GM18868 (cell line): ENCODE measurements around the gene CAMSAP2.
A peak's percentile ranks its signal among the peaks of the same experiment; 100 is the strongest.

ENCODE experiments used
- ATAC-seq: cut with Tn5 transposase; IDR thresholded peaks from one replicate; pipeline ENCODE4 v1.9.1; 2021; ENCODE audit warnings: mild to moderate bottlenecking, moderate library complexity; ENCODE audit not compliant: unreplicated experiment

Gene CAMSAP2

DNA sequence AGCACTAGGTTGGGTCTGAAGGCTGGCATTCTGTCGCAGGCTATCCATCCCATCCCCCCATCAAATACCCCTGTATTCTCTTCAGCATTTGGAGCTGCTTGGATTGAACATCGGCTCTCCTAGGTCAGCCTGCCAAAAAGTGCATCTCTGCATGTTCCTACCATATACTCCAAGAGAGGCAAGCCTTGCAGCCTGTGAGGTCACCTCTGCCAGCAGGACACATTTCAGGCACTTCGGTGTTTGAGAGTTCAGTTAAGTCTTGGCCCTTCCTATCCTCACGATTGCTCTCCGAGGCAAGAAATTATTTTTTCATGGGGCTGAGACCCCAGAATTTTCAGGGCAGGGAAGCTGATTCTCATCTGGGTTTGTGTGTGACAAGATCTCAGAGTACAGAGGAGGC is 136.7 kb downstream of the CAMSAP2 start:
- no peak for ATAC-seq

GRCh38 chr1:200877010-200877409 is 138.3 kb downstream of the CAMSAP2 start:
- no peak for ATAC-seq

DNA sequence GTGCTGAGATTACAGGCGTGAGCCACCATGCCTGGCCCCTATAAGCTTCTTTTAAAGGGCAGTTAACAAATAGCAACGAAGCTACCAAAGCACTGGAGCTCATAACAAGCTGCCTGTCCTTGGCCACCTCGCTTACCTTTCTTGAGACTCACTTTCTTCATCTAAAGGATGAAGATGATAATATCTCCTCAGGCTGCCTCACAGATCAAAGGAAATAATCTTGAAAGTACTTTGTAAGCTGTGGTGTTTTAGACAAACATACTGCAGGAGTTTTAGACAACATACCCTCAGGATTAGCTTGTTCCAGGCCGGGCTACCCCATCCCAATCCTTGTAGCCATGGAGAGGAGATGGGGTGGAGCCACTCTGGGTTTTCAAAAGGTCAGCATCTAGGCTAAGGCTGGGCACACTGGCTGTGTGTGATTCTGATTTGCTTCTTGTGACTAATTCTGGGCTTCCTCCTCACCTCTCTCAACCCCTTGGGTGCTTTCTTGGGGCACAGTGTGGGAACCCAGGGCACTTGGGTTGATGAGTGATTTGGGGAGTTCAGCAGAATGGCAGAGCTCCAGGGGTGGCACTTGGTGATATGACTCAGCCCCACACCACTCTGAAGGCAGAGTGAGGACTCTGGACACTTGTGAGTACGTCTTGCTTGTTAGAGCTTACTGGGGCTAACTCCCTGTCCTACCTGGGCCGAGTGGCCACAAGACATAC is 139.3 kb downstream of the CAMSAP2 start:
- ATAC-seq: peak; percentile 92

- peak; percentile 62 for ATAC-seq
These were observed 141.5 kb downstream of the CAMSAP2 start for GRCh38 chr1:200880212-200880611.

- ATAC-seq: no peak
These were observed 144.4 kb downstream of the CAMSAP2 start for GRCh38 chr1:200883118-200883517.

- no peak for ATAC-seq
These were observed 147.1 kb downstream of the CAMSAP2 start for GRCh38 chr1:200885623-200886402.

GRCh38 chr1:200886594-200886993 is 147.9 kb downstream of the CAMSAP2 start:
- ATAC-seq: no peak

DNA sequence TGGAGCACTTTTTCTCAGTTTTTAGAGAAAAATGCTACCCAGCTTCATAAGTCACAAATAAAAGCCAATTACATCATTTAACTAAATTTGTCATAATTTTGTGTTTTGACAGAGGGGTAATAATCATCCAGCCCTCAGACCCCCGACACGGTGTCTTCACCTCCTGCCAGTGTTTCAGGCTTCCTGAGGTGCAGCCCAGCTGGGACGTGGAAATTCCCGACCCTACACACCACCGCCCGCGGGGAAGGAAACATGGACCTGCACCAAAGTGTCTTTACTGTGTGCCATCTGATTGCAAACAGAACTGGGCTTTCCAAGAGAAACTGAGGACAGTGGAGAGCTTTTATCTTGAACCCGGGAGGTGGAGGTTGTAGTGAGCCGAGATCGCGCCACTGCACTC is 148.3 kb downstream of the CAMSAP2 start:
- no peak for ATAC-seq

DNA sequence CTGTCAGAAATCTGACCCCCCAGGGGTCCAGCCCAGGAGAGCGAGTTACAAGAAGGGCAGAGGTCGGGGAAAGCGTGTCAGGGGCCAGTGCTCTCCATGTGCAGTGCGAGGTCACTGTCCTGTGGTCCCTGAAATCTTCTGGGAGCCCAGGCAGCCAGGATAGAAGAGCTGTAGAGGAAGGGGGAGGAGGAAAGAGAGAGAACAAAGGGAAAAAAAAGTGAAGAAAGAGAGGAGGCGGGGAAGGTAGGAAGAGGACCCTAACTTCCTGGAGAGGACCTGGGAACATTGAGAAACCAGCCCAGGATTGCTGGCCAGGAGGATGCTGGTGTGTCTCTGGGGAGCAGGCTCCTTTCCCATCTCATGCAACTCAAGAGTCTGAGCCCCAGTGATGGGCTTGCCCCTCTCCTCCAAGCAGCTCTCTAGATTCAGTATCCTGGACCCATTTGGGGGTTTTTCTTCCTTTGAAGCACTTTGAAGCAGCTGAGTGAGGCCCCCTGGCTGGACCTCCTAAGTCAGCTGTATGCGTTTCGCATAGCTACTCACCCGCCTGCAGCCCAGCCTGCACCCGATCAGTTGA is 149.2 kb downstream of the CAMSAP2 start:
- ATAC-seq: no peak

DNA sequence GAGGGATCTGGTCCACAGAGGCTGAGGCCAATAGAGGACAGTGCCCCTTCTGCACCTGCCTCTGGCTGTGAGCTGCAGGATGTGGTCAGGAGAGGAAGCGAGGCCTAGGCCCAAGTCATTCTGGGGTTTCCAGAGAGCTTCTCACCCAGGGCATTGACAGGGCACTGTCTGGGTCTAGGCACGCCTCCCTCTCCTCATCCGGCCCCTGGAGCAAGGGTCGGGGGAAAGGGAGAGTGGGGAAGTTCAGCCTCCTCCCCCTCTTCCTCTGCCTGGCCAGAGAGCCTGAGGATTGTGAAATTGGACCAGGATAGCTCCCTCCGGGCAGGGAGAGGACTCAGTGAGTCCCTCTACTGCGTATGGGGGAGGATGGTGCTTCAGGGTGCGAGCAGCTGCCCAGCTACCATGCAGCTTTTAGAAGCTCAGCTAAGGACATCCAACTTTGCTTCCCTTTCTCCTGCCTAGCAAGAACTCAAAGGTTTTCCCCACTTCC is 149.7 kb downstream of the CAMSAP2 start:
- peak; percentile 90 for ATAC-seq

DNA sequence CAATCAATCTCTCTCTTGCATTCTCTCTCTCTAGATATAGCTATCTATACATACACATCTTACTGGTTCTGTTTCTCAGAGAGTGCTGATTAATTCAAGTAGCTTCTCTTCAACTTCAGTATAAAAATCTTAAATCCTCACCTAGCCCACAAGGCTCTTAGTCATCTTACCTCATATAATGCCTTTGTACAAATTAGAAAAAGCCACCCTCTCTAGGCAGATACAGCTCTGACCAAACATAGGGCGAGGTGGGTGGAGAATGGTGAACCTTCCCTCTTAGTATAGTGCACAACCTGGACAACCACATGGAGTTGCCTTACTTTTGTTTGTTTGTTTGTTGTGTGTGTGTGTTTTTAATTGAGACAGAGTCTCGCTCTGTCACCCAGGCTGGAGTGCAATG is 150.9 kb downstream of the CAMSAP2 start:
- no peak for ATAC-seq

DNA sequence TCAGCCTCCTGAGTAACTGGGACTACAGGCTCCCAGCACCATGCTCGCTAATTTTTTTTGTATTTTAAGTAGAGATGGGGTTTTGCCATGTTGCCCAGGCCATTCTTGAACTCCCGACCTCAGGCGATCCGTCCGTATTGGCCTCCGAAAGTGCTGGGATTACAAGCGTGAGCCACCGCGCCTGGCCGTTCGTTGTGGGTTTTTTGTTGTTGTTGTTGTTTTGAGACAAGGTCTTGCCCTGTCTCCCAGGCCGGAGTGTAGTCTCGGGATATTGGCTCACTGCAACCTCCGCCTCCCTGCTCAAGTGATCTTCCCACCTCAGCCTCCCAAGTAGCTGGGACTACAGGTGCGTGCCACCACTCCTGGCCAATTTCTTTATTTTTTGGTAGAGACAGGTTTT is 151.3 kb downstream of the CAMSAP2 start:
- no peak for ATAC-seq

DNA sequence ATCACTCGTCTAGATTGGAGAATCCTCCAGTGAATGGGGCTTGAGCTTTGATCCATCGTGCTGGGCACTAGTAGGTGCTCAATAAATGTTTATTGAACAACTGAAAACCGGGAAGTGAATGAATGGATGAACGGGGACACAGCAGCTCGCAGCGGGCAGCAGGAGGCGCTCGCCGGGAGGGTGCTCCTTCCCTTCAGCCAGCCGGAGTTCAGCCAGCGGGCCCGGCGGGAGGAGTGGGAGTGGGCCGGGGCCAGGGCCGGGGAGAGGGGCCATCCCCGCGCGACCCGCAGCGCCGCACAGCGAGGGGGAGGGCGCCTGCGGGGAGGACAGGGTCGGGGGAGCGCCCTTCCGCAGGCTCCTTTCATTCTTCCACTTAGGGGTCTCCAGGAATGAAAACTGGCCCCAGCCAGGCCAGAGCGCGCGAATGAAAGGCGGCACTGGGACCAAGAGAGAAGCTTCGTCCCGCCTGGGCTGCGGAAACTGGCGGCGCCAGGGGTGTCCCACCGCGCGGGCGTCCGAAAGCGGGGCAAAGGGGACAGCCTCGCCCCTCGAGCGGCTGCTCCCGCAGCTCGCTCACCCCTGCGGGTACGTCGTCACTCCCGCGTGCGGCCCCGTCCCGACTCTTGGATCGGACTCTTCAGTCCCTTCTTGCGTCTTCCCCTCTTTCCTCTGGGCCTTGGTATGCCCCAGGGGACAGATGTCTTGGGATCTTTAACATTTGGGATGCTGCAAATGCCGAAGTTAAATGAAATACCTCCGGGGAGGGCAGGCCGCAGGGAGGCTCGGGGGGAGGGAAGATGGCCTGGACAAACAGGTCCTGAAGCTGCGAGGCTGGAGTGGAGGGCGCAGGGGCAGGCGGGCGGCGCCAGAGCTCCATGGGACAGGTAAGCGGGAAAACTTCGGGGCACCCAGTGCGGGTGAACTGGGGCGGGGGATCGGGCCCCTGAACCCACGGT is 152.4 kb downstream of the CAMSAP2 start:
- no peak for ATAC-seq

DNA sequence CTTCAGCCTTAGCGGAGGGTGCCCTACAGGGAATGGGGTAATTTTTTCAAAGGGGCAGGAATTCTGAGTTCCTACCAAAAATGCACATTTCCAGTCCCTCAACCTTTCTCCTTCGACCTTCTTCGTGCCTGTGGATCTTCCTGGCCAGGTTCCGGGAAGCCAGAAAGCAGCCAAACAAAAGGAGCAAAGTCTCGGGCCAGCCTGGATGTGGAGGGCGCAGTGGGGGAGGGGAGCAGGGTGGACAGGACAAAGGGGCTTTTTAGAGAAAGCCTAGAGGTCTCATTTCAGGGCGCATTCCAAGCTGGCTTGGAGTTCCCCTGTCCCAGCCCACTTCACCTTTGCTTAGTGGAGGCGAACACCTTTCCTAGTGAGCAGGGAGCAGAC is 153.1 kb downstream of the CAMSAP2 start:
- no peak for ATAC-seq

GRCh38 chr1:200892546-200892945 is 153.9 kb downstream of the CAMSAP2 start:
- ATAC-seq: no peak

GRCh38 chr1:200892958-200893357 is 154.3 kb downstream of the CAMSAP2 start:
- no peak for ATAC-seq

DNA sequence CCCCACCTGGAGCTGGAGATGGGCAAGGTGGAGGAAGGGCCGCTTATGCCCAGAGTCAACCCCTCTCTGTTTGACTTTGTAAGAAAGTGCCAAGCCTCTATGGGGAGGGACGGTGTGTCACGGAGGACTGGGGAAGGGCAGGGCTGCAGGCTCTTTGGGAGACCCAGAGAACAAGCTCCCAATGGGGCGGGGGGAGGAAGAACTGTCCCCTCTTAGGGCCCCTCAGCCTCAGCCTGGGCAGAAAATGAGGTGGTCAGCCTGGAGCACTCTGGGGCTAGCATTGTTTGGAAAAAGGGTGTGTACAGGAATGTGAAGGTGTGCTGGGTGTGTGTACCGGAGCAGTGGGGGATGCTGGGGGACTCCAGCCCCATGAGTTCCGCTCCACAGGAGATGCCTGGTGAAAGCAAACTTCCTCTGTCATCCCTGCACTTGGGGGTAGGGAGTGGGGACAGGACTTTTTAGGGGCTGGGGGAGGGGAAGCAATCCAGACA is 154.8 kb downstream of the CAMSAP2 start:
- no peak for ATAC-seq

DNA sequence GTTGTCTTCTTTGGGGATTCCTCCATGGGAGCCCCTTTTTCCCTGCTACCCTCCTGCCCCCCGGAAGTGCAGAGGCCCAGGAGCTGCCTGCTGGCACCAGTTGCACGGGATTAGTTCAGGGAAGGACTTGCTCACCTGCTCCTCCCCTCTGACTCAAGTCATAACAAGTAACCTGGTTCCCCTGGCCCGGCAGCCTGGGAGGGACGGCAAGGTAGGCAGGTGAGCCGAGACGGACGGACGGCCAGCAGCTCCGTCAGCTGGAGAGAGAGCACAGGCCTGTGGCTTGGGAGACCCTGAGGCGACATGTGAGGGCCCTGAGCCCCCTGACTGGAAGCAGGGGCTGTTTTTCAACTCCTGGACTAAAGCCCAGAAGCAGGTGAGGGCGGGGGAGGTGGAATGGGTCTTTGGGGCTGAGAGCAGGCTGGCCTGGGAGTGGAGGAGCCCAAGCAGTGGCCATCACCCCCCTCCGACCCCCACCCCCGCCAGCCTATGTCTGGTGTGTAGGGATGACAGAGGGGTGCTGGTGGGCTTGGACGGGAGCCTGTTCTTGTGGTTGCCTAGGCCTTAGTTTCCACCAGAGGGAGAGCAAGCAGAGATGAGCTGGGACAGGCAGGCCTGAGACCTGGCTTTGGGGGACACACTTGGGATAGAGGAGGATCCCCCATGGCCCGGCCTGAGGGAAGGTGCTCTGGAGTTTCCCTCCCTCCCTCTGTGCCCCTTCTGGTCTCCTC is 156.2 kb downstream of the CAMSAP2 start, which contains the start of gene INAVA:
TSS of gene INAVA (plus strand) at position 189 of the 731 bp plus-strand sequence. CDS start 3,501 bp downstream, outside the sequence.
- no peak for ATAC-seq

GRCh38 chr1:200895443-200895789 is 156.7 kb downstream of the CAMSAP2 start:
- no peak for ATAC-seq
